ENCODE data around the gene HMX3.

HMX3 gene

DNA sequence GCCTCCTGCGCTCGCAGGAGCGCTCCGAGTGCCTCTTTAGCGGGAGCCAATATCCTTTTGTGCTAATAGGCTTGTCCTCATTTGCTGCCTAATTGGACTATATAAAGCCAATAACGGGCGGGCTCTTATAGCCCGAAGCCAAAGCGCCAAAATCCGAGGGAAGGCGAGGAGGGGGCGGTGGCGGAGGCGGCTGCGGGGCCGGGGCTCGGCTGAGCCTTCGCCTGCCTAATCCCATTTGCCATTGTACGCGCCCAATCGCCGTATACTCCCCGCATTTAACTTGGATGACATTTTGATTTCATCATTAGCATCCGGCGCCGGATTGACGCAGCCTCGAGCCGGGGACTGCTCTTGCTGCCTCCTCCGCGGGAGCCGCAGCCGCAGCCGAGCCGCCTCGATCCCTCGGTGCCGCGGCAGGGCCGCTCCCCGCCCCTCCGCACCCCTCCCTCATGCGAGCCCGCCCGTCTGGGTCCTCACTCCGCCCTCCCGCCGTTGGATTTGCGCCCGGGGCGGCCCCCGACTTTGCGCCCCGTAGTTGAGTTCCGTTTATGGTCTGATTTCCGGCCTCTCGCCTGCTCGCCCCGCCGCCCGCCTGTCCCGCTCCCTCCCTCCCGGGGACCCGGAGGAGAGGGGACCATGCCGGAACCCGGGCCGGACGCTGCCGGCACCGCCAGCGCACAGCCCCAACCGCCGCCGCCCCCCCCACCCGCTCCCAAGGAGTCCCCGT lies at the start of gene HMX3:
HMX3 (plus strand) TSS at position 556 of the 727 bp plus-strand sequence; CDS start at position 637, 81 bp downstream.
- peak; percentile 52 for DNase-seq

DNA sequence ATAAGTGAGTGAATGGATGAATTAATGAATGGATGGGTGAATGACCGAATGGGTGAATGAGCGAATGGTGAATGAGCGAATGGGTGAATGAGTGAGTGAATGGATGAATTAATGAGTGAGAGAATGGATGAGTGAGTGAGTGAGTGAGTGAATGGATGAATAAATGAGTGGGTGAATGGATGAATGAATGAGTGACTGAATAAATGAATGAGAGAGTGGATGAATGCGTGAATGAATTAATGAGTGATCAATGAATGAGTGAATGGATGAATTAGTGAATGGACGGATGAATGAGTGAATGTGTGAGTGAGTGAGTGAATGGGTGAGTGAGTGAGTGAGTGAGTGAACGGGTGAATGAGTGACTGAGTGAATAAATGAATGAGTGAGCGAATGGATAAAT lies 49.5 kb upstream of the HMX3 start:
- DNase-seq = no peak

DNA sequence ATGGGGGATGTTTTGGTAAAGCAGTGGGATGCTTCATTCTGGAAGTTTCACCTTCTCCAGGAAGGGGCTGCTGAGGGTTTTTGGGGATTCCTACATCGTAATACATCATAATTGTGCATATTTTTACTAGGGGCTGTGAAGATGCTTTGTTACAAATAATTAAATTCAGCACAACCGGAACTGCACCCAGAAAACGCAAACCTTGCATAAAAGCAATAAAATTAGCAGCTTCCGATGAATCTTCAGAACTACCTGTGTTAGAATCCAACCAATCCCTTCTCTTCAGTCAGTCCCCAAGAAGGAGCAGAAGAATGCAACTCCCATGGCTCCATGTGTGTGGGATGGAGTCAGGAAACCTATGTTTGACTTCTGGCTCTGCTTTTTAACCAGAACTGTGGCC lies 48.4 kb upstream of the HMX3 start:
- DNase-seq = no peak

DNA sequence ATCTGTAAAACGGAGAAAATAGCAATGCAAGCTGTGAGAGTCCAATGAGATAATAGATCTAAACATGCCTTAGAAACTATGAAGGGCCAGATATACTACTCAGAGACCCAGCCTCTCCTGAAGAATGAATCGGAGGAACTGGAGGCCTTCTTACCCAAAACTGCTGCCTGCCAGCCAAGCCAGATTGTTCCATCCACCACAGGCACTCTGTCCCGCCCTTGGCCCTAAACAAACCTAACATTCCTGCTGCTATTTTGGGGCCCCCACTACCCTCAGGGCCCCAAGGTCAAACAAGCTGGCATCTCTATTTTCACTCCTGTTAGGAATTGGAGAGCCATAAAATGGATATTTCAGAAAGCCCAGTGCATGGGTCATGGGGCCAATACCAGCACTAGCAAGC lies 48.0 kb upstream of the HMX3 start:
- DNase-seq = no peak

DNA sequence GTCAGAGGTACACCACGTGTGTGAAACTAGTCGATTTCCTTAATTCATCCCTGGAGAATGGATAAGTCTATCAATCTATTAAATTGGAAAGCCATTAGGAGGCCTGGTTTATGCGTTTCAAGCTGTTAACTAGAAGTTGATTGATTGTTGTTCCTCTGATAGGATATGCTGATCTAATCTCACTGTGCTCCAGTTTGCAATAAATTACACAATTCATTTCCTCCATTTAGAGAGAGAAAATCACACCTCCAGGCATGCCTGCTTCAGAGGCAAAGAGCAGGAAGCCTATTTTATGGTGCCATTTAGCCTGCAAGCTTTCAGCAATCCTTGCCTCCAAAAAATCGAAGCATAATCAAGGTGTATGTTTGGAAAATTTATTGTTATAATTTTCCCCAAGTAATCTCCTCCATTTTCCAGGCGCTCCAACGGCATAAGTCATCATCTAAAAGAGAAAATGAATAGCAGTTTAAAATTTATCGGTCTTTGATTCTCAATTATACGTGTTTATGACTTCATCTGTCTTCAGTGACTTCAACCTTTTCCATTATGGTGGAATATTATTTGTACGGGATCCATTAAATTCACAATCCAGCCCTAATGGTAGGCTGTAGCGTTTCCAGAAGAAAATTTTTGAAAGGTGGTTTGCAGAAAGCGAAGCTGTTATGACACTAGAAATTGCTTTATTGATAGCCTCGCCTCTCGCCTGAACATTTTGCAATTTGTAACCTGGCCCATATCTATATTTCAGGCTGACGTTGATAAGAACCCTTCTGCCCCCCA lies 42.9 kb upstream of the HMX3 start:
- no peak for DNase-seq

DNA sequence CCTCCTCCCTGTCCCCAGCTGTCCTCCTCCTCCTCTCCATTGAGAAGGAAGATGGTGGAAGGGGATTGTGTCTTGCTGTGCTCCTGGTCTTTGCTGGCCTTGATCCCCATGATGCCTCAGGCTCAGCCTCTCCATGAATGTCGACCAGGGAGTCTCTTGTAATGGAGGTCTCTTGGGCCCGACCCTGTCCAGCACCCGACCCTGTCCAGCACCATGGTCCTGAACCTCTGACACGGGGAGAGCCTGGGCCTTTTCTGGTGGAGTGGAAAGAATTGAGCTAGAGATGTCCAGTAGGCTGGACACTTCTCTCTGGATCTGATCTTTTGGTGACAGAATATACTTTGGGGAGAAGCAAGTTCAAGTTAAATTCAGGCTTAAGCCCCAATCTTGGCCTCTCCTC lies 42.3 kb upstream of the HMX3 start:
- no peak for DNase-seq

DNA sequence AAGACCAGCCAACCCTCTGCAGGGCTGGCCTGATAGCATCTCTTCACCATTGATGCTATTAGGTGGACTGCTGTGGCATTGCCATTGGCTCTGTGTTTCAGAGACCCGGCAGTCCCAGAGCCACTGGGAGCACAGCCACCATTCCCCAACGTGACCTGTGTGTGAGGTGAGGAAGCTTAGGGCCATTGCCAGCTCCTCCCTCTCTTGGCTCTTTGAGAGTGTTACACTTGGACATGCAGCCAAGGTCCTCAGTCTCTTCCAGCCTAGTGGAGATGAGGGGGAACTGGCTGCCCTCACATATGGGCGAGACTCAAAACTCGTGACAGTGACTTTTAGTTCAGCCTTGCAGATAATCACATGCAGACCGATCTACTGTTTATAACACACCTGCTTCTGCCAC lies 39.3 kb upstream of the HMX3 start:
- DNase-seq = no peak

DNA sequence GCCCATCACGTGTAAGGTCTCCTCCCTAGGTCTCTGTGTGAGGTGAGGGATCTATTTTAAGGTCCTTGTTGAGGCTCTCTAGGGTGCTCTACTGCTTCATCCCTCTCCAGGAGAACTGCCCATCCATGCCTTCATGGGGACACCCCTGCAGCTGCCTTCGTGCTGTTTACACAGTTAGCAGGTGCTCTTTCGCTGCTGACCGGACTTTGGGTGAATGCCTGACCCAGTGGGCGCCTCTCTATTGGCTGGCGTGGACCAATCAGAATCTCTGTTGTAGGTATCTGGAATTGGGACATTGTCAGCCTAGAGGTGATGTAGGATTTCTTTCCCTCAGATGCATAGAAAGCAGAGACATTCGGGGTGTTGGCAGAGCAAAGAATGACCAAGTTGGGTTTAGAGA lies 38.7 kb upstream of the HMX3 start:
- no peak for DNase-seq

DNA sequence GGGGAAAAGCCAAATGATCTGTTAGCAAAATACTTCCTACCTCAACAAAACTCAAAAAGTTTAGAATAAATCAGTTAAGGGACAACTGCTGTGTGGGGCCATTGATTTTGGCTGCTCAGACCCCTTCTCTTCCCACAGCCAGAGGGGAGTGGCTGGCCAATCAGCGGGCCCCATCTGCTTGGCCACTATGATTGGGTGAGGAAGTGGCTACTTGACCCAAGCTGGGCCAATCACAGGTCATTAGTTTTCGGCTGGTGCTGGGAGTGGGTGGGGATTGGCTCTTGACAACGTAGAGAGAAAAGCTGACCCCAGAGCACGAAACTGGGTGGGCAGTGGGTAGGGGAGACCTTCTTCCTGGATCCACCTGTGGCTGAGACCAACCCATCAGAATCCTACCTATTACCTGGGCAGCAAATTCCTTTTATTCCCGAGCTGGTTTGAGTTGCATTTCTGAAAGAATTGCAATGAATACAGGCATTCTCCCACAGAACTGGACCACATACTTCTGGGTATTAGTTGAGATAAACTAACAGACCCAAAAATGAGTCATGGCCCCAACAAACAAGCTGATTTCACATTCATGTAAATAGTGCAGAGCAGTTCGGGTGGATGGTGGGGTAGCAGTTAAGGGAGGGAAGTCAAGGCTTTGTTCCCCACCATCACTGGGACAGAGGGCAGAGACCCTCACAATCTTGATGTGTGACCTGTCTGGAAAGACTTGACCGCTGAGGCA lies 35.6 kb upstream of the HMX3 start:
- no peak for DNase-seq

DNA sequence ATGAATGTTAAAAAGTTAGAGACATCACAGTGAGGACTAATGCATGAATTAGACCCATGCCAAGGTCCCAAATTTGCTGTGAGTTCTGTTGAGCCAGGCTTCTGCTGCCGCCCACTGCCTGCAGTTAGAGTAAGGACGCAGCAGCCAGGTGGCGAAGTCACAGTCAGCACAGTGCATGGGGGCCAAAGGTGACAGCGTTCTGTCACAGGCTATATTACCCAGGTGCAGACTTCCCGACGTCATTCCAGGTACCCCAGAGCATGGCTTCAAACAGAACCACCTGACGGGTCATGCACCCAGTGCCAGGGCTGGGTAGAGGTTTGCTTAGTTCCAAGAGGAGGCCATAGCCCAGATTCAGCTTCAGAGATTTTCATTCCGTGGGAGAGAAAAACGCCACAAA lies 33.9 kb upstream of the HMX3 start:
- DNase-seq = no peak

DNA sequence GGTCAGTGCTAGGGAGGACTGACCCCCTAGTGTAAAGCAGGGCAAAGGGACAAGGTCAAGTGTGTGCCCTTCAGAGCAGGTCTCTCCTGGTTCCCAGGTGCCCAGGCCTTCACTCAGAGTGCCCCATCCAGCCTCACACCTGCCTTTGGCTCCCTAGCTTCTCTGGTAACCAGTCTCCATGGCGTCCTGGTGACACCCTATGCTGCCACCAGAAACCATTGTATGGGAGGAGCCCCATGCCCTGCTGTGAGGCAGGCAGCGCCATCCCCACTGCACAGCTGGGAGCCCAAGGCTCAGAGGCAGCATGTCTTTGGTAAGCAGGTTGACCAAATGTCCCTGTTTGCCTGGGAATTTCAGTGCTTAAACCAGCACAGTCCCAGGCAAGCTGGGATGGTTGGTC lies 33.1 kb upstream of the HMX3 start:
- no peak for DNase-seq

DNA sequence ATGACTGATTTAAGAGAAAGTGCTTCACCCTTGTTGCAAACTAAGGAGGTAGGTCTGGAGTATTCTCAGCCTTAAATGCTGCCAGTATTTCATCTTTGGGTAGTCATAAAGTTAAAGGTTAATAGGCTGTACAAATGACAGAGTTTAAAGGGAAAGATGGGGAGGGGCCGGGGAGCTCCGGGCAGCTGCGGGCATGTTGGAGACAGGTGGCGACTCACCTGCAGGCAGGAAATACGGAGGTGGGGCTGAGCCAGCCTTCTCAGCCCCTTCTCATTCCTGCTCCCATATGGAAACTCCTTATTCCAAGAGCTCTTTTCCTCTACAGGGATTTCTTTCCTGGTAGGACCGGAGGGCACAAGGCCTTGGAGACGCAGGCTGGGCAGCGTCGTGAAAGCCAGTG lies 31.8 kb upstream of the HMX3 start:
- DNase-seq = no peak

DNA sequence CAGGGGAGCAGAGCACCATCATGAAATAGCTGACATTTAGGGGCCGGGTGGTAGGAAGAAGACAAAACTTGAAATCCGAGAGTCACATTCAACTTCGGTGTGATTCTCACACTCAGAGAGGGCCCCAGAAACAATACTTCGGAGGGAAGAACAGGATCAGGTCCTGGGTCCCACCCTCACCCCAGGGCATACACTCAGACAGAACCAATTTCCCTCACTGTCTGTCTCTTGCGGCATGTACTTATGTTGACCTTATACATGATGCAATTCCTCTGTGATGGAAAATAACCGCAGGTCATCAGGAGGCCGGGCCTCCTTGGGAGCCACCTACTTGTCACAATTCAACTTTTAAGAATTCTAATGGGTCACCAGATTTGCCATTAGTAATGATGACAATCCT lies 26.3 kb upstream of the HMX3 start:
- DNase-seq = no peak

DNA sequence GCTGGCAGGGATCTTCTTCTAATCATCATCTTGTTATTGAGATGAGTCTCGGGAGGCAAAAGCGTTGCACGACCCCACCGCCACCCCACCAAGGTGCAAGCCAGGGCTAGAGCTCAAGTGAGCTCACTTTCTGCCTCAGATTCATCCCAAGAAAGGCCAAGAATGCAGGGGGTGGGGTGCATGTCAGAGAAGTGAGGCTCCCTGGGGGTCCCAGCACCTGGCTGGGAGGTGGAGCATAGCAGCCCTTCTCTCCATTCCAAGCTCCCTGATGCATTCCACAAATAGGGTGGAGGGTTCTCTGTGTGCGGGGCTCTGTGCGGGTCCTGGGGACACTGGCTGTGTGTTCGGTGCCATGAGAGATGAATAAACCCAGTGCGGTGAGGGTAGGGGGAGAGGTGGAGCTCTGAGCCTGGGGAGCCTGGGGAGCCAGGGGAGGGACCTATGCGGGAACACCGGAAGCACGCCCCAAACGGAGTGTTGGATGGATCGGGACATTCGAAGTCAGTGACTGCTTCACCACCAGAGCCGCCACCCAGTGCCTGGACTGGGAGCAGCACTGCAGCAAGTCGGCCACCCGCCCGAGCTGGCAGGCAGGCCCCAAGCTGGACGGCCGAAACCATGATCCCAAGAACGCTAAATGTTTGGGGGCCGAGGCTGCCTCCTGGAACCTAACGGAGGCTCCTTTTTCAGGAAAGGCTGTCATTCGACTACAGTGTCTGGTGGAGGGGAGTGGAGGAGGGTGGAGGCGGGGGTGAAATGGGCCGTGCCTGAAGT lies 17.9 kb upstream of the HMX3 start:
- no peak for DNase-seq

DNA sequence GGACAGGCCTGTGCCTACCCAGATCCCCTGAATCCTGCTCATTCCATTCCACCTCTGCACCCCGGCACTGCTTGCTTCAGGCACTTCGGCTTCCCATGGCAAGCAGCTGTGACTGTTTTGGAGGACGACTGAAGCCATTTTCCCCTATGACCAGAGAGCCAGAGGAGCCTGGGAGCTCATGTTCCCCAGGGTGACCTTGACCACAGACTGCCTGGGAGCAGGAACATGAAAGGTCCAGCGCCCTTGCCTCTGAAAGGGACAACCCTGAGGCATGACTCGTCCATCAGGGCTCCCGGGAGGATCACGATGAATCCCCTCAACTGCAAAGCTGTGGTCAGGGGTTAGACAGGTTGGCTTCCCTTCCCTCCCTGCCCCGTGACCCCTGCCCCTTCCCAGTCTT lies 16.7 kb upstream of the HMX3 start:
- no peak for DNase-seq

DNA sequence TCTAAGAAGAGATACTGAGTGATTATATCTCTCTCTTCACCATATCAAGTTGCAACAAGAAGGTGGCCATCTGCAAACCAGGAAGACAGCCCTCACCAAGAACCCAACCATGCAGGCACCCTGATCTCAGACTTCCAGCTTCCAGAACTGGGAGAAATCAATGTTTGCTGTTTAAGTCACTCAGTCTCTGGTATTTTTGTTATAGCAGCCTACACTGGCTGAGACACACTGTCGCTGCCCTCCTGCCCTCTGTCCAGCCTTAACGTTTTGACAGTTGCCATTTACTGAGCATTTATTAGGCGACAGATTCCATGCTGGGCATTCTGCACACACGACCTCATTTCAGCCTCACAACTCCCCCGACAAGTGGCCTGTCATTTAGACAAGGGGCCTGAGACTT lies 9.5 kb upstream of the HMX3 start:
- no peak for DNase-seq

DNA sequence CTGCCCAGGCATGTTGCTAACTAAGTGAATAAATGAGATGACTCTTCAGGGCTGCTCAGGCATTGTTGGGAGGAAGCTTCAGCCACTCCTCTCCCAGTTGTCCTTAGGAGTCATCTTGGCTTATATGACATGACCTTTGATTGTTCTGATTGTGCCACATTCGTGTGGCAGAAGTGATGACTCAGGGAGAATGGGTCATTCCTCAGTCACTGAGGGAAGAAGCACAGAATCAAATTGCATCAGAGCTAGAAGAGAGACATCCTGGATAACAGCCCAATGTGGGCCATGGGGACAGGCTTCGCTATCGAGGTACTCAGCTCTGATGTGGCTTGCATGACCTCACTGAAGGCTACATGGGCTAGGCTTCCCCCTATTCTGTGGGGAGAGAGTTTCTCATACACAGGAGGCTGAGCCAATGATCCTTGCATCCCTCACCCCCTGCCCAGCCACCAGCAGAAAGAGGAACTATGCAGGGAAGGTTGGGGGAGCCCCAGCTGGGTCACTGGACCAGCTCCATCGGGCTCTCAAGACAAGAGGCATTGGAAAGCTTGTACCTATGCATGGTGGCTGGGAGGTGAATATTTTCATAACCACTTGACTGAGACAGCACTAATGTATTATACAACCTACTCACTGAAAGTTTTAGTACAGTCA lies 6.0 kb upstream of the HMX3 start:
- no peak for DNase-seq

DNA sequence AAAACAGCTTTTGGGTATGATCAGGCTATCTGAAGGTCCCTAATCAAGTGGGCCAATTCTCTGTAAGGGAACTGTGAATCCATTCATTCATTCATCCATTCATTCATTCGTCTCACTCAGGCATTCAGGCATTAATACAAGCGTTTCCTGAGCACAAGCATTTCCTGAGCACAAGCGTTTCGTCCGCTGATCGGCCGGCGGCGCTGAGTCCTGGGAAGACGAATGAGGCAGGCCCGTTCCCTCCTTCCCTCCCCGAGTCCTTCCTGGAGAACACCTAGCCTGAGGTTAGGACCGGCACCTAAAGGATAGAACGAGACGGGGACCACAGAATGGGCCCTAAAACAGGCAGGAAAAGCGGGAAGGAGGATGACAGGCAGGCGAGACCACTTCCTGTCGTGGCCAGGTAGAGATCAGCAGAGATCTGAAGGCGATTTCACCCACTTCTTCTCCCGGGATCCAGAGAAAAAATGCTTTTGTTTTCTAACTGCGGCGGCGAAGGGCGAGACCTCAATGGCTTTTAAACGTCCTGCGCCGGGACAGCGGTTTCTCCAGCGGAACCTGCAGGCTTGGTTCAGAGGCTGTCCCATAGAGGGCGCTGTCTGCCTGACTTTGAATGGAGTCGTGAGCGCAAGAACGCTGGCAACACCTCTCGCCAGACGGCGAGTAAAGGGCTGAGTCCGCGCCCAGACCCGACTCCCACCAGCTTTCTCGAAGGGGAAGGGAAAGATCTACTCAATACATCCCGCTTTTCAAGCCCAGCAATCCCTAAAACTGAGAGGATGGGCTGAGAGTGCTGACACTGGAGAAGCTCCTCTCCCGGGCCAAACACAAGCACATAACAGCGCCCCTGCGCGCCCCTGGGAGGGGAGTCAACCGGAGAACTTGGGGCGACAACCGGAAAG lies 2.9 kb upstream of the HMX3 start:
- peak; percentile 92 for DNase-seq

DNA sequence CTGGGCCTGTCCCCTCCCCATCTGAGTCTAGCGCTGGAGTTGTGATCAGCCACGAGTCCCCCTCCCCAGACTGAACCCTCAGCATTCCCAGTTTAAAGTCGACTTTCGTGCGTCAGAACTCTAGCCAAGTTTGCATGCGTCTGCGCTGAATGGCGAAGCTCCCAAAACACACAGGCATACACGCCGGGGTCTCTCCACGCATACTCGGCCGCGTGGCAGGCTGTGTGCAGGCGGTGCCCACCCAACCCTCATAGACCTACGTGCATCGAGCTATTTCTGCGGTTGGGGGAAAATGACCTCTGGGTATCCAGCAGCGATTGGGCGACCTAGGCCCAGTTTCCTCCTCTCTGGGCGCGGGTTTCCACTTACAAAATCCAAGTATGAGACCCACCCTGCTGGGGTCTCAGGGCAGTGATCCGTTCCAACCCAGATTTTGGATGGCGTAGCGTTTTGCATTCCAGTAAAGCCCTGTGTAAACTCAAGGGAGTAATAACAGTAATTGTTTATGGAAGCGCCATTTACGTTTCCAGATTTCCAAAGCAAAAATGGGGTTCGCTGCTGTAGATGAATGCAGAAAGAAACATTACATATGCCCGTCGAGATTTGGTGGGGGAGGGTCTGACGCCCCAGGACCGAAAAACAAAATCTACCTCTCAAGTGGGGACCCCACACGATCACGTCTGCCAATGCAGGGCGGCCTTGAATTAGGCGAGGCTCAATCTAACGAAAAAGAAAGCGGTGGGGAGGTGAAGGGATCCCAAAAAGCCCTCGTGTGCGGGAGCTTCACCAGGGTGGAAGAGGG lies 2.0 kb upstream of the HMX3 start:
- DNase-seq = peak; percentile 63

DNA sequence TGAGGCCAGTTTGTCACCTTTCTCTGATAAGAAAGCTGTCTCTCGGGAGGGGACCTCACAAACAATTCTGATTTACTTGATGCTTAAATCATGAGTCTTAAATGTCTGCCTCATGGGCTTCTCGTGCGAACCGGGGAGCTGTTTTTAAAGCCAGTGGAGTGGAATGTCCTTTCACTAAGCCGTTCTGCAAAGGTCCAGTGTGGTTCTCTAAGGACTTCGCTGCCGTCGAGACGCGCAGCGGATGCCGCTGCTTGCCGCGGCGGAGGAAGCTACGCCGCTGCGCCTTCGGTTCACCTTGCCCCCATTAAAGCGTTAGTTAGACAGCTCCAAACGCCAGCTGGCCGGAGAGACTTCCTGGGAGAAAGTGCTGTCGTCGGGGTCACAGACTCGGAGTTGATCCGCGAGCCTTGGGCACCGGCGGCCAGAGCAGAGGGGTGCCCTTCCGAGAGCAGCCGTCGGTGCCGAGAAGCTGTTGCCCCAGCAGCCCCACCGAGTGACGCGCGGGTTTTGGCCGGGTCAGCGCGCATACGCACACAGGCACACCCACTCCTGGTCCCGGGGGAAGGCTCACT lies 1.3 kb upstream of the HMX3 start:
- DNase-seq = peak; percentile 51
